SU-DHL-6 (cell line): ENCODE measurements around the gene CCT5.

Experiments used
- EZH2phosphoT487 ChIP-seq: fragments of 200-600 bp; sonication (generic), shearing (Covaris generic); conservative IDR thresholded peaks from 2 replicates; pipeline ENCODE4 v1.6.1; 2018; ENCODE audit warnings: mild to moderate bottlenecking, antibody characterized with exemption, low read length, moderate library complexity, mixed read lengths
- TF ChIP-seq, protein P1 (sequence below): fragments of 200-600 bp; sonication (generic); IDR thresholded peaks from one replicate; pipeline ENCODE4 v1.5.1; 2017; ENCODE audit warnings: antibody characterized with exemption, mild to moderate bottlenecking, low read length, moderate library complexity; ENCODE audit not compliant: insufficient read depth, poor library complexity, severe bottlenecking

DNA sequence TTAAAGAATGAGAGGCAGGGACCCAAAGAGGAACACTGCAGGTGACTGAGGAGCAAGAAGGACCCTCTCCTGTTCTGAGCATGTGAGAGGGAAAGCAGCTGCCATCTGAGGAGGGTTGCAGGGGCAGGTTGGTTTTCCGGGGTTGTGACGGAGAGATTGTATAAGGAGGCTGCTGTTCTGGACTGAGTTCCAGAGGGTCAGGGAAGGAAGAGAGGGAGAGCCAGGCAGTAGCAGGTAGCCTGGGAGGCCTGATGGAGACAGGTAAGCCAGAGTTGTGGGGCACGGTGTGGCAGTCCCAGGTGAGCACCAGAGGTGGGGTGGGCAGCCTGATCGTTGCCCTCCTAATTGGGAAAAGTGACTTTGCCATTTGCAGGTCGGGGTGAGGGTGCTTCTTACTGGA is 9.8 kb downstream of the CCT5 start:
- TF ChIP-seq, protein P1, sequence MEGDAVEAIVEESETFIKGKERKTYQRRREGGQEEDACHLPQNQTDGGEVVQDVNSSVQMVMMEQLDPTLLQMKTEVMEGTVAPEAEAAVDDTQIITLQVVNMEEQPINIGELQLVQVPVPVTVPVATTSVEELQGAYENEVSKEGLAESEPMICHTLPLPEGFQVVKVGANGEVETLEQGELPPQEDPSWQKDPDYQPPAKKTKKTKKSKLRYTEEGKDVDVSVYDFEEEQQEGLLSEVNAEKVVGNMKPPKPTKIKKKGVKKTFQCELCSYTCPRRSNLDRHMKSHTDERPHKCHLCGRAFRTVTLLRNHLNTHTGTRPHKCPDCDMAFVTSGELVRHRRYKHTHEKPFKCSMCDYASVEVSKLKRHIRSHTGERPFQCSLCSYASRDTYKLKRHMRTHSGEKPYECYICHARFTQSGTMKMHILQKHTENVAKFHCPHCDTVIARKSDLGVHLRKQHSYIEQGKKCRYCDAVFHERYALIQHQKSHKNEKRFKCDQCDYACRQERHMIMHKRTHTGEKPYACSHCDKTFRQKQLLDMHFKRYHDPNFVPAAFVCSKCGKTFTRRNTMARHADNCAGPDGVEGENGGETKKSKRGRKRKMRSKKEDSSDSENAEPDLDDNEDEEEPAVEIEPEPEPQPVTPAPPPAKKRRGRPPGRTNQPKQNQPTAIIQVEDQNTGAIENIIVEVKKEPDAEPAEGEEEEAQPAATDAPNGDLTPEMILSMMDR: no peak
- TF ChIP-seq EZH2phosphoT487: no peak
